Stimulated activated CD8-positive, alpha-beta memory T cell treated with anti-CD3 and anti-CD28 coated beads, Interleukin-2, amount 100 ng/mL, for 48 hours (primary cell): ENCODE results near the gene PRKCB.

Source experiments
- DNase-seq, 2 donors: peaks; one replicate each; pipeline ENCODE4 v3.0.0-alpha.2; 2020; ENCODE audit warnings: low read depth in 2 of 2

The PRKCB gene

GRCh38 chr16:23941963-23942564 lies 106.3 kb downstream of the PRKCB start:
- DNase-seq: no peak

GRCh38 chr16:23943604-23944003 lies 107.8 kb downstream of the PRKCB start:
- no peak for DNase-seq

GRCh38 chr16:23944381-23944780 lies 108.6 kb downstream of the PRKCB start:
- no peak for DNase-seq

- DNase-seq: no peak
These were observed 109.5 kb downstream of the PRKCB start for GRCh38 chr16:23945243-23945642.

GRCh38 chr16:23947838-23948237 lies 112.1 kb downstream of the PRKCB start:
- no peak for DNase-seq

DNA sequence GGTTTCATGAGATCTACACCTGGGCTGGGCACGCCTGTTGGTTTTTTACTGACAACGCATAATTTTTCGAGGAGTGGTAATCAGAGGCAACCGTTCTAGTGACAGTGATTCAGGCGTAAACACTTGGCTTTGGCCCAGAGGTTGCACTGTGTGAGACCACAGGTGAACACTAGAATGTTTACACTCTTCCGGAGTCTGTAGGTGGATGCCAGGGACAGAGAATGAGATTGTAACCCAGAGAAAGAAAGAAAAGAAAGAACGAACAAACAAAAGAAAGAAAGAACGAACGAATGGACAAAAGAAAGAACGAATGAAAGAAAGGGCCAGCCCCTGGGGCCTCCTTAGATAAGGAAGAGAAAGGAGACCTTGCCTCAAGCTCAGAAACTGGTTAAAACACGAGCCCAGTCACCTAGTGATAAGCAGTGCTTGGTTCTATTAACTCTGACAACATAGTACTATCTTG lies 113.2 kb downstream of the PRKCB start:
- DNase-seq: peak in 1 of 2 donors; percentile 37

DNA sequence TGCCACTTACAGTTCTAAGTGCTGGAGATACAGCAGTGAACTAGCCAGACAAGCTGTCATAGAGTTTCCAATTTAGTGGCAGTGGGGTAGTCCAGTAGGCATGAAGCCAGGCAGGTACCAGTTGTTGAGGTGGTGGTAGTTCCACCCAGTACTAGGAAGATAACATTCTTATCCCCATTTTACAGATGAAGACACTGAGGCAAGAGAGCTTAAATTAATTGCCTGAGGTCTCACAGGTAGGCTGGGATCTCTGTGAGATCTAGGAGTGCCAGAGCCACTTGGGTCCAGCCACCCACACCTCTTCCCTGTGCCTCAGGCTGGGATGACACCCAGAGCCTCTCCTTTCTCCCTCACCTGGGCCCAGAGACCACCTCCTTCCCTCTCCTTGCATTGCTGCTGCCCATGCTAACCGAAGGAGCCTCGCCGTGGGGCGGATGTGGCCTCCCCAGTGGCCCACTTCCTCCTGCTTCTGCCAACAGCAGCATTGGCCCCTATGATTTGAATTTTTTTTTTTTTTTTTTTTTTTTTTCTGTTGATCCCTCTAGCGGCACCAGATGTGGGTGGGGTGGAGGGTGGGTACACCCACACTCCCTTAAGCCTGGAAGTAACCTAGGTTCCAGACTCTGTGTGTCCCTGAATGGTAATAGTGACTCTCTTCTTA lies 114.0 kb downstream of the PRKCB start:
- peak; percentile 43 to 44 for DNase-seq

DNA sequence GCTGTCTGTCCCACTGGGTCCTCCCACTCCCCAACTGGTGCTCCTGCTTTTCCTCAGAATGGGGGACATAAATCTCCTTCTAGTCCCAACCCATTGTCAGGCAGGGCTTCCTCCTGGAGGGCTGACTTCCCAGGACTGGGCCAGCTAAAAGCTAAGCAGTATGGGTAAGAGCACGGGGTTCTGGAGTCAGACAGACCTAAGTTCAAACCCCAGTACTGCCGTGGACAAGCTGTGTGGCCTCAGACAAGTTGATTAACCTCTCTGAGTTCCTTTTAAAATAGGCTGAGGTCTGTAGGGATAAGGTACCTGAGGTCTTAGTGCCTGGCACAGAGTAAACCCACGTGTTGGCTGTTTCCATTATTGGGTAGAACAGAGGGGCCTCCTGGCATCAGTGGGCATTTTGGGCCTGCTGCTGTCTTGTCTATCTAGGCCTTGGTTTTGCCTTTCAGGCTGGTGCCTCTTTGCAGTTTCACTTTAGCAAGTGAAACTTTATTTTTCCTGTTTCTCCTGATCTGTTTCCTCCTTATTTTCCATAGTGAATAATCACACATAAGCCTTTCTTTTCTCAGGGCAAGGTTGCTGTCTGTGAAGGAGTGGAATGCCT lies 114.6 kb downstream of the PRKCB start:
- no peak for DNase-seq

DNA sequence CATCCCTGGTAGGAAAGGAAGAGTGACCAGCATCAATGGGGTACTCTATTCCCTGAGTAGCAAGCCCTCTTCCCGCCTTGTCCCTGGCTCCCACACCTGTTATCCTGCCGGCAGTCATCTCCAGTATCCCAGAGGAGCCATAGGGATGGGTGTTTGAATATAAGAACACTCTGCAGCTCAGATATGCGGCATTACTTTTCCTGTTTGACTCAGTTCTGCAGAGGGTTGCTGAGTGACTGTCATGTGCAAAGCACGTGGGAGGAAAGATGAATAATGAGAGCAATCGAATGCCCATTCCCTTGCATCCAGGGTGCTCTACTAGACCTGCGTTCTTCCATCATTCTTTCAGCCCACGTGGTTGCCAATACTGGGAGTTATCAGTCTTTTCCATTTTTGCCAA lies 115.1 kb downstream of the PRKCB start:
- DNase-seq: no peak

DNA sequence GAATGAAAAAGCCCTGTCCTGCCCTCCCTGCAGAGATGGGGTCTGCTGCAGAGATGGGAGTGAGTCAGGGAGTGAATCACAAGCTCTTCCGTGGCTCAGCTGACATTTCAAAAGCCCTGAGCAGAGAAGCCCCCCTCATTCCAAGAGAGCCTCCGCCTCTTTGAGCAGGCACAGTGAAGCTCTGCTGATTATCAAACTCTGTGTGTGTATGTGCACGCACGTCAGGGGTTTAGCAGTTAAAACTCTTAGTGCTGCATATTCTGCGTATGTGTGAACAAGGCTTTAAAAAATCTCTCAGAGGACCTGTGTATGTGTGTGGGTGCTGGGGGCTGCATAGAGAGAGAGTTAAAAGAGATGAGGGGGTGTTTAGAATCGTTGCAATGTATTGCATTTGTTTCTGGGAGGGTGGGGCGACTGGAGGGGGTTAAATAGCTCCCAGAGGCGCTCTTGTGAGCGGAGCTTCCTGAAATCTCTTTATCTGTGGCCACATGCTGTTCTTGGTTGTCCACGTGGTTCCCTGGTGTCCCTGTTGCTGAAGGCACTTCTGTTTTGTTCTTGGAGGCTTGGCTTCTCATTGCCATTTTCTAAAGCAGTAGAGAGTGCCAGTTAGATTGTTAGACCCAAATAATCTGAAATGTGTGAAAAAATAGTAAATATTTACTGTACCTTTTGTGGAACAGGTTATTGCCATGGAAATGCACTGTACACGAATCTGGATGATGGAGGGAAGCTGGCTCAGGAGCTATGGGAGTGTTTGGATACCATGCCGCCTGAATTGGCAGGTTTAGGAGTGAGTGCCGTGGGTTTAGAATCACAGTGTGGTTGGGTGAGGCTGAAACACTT lies 116.6 kb downstream of the PRKCB start:
- no peak for DNase-seq

DNA sequence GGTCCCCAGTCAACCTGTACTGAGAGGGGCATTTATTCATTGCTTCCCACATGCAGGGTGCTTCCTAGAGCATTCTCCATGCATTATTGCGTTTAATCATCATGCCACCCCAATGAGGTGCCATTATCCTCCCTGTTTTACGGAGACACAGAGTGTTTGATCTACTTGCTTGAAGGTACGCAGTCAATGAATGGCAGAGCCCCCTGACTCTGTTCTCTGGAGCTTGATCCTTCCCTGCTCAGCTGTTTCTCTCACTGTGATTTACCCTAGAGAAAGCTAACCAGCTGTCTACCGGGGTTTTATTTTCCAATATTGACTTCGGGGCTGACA lies 117.2 kb downstream of the PRKCB start:
- no peak for DNase-seq

DNA sequence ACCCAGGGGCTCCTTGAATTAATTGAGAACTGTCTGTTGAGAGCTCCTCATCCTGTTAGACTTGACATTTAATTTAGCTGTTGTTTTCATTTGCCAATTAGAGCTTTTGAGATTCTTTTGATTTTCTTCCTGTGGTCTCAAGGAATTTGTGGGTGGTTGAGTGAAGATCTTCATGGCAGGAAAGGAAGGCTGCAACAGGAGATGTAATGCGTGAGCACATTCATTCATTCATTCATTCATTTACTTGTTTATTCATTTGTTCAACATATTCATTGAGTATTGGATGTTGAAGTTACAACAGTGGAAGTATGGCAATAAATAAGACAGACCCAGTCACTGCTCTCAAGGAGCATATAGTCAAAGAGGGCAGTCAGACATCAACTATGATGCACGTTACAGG lies 117.7 kb downstream of the PRKCB start:
- DNase-seq: no peak

GRCh38 chr16:23955088-23955487 lies 119.3 kb downstream of the PRKCB start:
- DNase-seq: no peak

GRCh38 chr16:23957287-23957686 lies 121.5 kb downstream of the PRKCB start:
- no peak for DNase-seq

GRCh38 chr16:23959072-23959751 lies 123.4 kb downstream of the PRKCB start:
- no peak for DNase-seq

DNA sequence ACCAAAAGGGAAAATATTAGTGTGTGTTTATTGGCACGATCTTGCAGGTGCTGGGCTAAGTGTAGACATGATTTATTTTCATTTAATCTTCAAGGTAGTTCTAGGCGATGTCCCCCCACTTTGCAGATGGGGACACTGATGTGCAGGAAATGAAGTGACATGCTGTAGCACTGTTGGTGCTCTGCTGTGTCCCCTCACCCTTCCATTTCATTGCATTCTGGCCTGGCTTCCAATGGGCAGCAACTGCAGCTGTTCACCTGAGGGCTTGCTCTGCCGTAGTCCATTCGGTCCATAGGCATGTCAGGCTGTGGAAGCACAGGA lies 123.9 kb downstream of the PRKCB start:
- no peak for DNase-seq

GRCh38 chr16:23960081-23960885 lies 124.5 kb downstream of the PRKCB start:
- no peak for DNase-seq

DNA sequence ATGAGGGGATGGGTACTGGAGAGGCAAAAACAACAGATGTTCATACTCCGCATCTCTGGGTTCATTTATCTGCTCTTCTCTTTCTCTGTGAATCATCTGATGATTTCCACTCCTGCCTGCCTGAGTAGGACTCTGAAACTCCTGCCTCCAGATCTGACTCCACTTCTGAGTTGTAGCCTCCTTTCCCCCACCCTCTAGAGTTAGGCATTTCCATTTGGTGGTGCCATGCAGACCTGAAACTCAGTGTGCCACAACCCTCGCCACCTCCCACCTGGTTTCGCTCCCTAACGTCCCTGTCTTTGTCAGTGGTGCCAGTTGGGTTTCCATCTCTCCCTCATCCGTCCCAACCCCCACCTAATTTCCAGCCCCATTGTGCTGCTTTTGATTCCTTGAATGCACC lies 126.2 kb downstream of the PRKCB start:
- DNase-seq: peak in 1 of 2 donors; percentile 59

- DNase-seq: no peak
These were observed 128.4 kb downstream of the PRKCB start for GRCh38 chr16:23964136-23964535.

DNA sequence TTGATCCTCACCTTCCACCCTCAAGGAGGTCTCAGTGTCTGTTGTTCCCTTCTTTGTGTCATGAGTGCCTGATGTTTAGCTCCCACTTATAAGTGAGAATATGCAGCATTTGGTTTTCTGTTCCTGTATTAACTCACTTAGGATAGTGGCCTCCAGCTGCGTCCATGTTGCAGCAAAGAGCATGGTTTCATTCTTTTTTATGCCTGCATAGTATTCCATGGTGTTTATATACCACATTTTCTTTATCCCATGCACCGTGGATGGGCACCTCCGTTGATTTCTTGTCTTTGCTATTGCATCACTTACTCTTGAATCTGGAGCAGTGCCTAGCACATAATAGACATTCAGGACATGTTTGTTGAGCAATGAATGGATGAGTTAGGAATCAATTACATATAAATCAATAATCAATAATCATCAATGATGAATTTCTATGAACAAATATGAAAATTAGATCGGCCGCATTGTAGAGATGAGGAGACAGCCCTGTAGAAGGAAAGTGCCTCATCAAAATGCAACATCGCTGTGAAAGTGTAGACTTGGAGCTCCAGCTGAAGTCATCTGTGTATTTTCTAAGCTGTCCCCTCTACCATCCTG lies 129.5 kb downstream of the PRKCB start:
- DNase-seq: no peak
